Lower leg skin (tissue), 3 donors: ENCODE results near the gene HSPB9.

ENCODE experiments used
- POLR2A ChIP-seq, 2 donors: fragments of 450-650 bp; IDR thresholded peaks; one replicate each; pipeline ENCODE4 v1.6.1; 2016 to 2017; ENCODE audit warnings: antibody characterized with exemption in 2 of 2, mild to moderate bottlenecking in 1 of 2, moderate library complexity in 1 of 2
- TF ChIP-seq, protein P1 (sequence below), 3 donors: fragments of 450-650 bp; IDR thresholded peaks; one replicate each; pipeline ENCODE4 v1.5.1; 2016; ENCODE audit warnings: antibody characterized with exemption in 3 of 3, mild to moderate bottlenecking in 3 of 3, moderate library complexity in 2 of 3

DNA sequence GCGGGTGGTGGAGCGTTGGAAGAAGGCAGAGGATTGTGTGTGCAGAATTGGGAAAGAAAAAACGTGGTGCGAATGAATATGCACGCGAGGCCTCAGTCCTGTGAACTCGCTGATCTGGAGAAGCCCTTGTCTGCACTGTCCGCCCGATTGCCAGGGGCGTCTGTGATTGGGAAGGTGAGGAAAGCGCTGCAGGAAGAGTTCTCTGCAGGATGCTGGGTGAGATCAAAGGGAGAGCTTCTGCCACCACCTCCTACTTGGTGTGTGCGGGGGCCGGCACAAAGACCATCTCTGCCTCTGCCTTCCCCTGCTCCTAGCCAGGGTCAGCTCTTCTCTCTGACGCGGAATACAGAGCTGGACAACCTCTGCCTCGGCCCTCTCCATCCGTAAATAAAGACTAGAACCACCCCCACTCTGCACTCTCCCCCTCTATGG lies 33.0 kb downstream of the HSPB9 start:
- TF ChIP-seq, protein P1, sequence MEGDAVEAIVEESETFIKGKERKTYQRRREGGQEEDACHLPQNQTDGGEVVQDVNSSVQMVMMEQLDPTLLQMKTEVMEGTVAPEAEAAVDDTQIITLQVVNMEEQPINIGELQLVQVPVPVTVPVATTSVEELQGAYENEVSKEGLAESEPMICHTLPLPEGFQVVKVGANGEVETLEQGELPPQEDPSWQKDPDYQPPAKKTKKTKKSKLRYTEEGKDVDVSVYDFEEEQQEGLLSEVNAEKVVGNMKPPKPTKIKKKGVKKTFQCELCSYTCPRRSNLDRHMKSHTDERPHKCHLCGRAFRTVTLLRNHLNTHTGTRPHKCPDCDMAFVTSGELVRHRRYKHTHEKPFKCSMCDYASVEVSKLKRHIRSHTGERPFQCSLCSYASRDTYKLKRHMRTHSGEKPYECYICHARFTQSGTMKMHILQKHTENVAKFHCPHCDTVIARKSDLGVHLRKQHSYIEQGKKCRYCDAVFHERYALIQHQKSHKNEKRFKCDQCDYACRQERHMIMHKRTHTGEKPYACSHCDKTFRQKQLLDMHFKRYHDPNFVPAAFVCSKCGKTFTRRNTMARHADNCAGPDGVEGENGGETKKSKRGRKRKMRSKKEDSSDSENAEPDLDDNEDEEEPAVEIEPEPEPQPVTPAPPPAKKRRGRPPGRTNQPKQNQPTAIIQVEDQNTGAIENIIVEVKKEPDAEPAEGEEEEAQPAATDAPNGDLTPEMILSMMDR (IDR thresholded peaks at IDR 0.05): no peak
- no peak for TF ChIP-seq POLR2A (IDR thresholded peaks at IDR 0.05)
